Activated T-helper 2 cell treated with anti-CD3 and anti-CD28 coated beads, Interferon-gamma antibody, Interleukin-2, Interleukin-4, amounts not matched to agents 10 μg/mL and 5 μg/mL and 100 μg/mL, durations not matched to agents 14 hours and 24 hours and 36 hours (primary cell): ENCODE results near the gene PSMA4. TPM values are rescaled to one million over a fixed set of nuclear protein-coding genes. Genes with fewer than 3 reads are reported as not detected.
"Not testable (repeated sequence)": the region's sequence is repeated elsewhere in the genome, so short reads cannot be mapped to it uniquely, and the experiment has no call there.

ENCODE experiments used
- DNase-seq: peaks from one replicate; pipeline ENCODE4 v3.0.0; 2021; ENCODE audit warnings: low spot score
- H3K27ac Mint-ChIP-seq: one replicate; pipeline ENCODE4 v1.8.0; 2021; ENCODE audit warnings: mixed read lengths
- H3K27me3 Mint-ChIP-seq: one replicate; pipeline ENCODE4 v1.8.0; 2021; ENCODE audit warnings: low read depth, mixed read lengths
- H3K36me3 Mint-ChIP-seq: one replicate; pipeline ENCODE4 v1.8.0; 2021; ENCODE audit warnings: low read depth, mixed read lengths
- H3K4me1 Mint-ChIP-seq: one replicate; pipeline ENCODE4 v1.8.0; 2021; ENCODE audit warnings: low read depth, mixed read lengths
- H3K4me3 Mint-ChIP-seq: one replicate; pipeline ENCODE4 v1.8.0; 2021; ENCODE audit warnings: low read depth, mild to moderate bottlenecking, moderate library complexity, mixed read lengths
- H3K9me3 Mint-ChIP-seq: one replicate; pipeline ENCODE4 v1.8.0; 2021; ENCODE audit warnings: mixed read lengths
- intact Hi-C: fragments of 100-400 bp; cut with micrococcal nuclease; formaldehyde crosslinking; loops from one replicate; pipeline ENCODE4 v1.15.1; 2023
- total RNA-seq: library from RNA; stranded (reverse); gene quantifications from 2 replicates; pipeline ENCODE4 v1.2.3, GENCODE V29; 2022

The PSMA4 gene
- total RNA-seq = 330 and 331 TPM in 2 replicates

DNA sequence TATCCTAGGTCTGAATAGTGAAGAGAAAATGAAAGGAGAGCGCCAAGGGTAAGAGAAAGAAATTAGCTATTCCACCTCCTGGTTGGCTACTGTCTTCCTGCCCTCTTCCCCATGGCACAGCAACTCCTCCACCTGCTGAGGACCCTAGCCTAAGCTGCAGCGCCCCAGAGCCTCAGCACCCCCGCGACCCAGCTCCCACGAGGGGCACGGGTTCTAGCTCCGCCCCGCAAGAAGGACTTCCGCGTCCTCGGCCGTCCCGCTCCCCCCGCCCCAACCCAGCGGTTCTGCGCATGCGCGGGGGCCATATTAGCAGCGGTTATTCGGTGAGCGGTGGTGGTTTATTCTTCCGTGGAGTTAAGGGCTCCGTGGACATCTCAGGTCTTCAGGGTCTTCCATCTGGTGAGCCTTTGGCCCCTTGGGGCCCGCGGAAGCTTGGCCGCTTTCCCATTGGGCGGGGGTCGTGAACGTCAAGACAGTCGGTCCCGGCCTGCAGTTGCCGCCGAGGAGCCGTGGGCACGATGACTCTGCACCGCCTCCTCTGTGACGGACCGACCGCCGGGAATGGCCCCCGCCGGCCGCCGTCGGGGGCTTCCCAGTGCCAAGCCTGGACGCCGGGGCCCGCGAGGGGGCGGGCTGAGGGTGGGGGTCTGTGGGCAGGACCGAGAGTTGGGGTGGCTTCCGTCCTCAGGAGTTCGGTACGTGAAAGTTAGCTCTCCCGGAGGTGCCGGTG, at the start of gene PSMA4:
PSMA4 (plus strand) TSS at position 304 of the 730 bp plus-strand sequence. CDS start 1,484 bp downstream, outside the sequence.
- intact Hi-C loops = loop anchor here (1.0 to 2.0 kb wide), 3 partner anchors 33 to 332 kb away; partner anchors contain the start of genes HYKK, IREB2 and MORF4L1
- no peaks in the 10 kb centered on the region for H3K9me3 Mint-ChIP-seq
- H3K4me1 Mint-ChIP-seq = peaks cover 29% of the 10 kb centered on the region

DNA sequence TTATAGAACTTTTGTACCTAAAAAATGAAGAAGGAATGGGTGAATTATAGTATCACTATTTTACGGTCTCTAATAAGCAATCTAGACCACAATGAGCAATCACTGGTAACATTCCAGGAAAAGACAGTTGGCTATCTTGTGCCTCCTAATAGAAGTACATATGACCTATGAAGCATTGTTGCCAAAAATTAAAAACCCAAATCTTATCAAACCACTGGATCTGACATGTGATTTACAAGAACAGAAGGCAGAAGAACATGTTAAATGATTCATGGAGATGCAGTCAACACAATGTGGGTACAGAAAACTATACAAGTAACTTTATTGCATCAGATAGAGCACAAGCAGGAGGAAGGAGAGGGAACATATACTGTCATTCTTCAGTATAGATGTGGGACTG, 47.4 kb upstream of the PSMA4 start:
- DNase-seq = no peak
- no peaks in the 10 kb centered on the region for H3K9me3 Mint-ChIP-seq
- peak overlapping the region; percentile 37 for H3K27ac Mint-ChIP-seq

More for the DNA sequence above, at the start of gene PSMA4:
- Mint-ChIP-seq H3K4me3 (peak within 1 kb of the TSS; percentile 97), H3K27me3 (peaks cover 1% of the 10 kb centered on the region), H3K36me3 (peaks cover 40% of the 10 kb centered on the region), H3K27ac (peak within 1 kb of the TSS; percentile 95)
- peak; percentile 92 for DNase-seq

DNA sequence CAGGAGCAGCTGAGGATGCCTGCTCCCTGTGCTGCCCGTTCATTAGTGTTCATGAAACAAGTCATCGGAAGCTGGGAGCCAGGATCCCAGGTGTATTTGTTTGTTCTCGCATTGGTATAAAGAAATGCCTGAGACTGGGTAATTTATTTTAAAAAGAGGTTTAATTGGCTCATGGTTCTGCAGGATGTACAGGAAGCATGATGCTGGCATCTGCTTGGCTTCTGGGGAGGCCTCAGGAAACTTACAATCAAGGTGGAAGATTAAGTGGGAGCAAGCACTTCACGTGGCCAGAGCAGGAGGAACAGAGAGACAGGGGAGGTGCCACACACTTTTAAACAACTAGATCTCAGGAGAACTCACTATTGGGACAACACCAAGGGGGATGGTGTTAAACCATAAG, 38.4 kb upstream of the PSMA4 start:
- DNase-seq = no peak
- intact Hi-C loops = no loop called here
- Mint-ChIP-seq H3K36me3 (peaks cover 44% of the 10 kb centered on the region), H3K4me1 (peaks cover 1% of the 10 kb centered on the region), H3K9me3 (no peaks in the 10 kb centered on the region), H3K4me3 (no peak overlapping the region), H3K27ac (no peak overlapping the region), H3K27me3 (no peaks in the 10 kb centered on the region)

More for the DNA sequence above, 47.4 kb upstream of the PSMA4 start:
- no peaks in the 10 kb centered on the region for H3K27me3 Mint-ChIP-seq
- H3K36me3 Mint-ChIP-seq = peaks cover 77% of the 10 kb centered on the region
- no peak overlapping the region for H3K4me3 Mint-ChIP-seq
- intact Hi-C loops = loop anchor here (10.0 kb wide), 1 partner anchor 218 kb away; no protein-coding TSS in a partner anchor
- H3K4me1 Mint-ChIP-seq = peaks cover 9% of the 10 kb centered on the region

DNA sequence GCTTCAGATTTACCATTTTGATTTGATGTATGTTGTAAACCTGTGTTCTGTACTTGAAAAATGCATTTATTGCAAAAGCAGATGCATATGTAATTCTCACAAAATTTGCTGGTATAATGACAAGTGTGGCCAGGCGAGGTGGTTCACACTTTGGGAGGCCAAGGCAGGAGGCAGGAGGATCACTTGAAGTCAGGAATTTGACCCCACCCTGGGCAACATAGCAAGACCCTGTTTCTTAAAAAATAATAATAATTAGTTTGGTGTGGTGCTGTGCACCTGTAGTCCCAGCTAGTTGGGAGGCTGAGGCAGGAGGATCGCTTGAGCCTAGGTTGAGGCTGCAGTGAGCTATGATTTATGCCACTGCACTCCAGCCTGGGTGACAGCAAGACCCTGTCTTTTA, 37.6 kb upstream of the PSMA4 start:
- DNase-seq = no peak
- intact Hi-C loops = no loop called here
- Mint-ChIP-seq H3K9me3 (no peaks in the 10 kb centered on the region), H3K4me1 (peaks cover 4% of the 10 kb centered on the region), H3K4me3 (no peak overlapping the region), H3K27me3 (peaks cover 4% of the 10 kb centered on the region), H3K36me3 (peaks cover 38% of the 10 kb centered on the region), H3K27ac (no peak overlapping the region)

DNA sequence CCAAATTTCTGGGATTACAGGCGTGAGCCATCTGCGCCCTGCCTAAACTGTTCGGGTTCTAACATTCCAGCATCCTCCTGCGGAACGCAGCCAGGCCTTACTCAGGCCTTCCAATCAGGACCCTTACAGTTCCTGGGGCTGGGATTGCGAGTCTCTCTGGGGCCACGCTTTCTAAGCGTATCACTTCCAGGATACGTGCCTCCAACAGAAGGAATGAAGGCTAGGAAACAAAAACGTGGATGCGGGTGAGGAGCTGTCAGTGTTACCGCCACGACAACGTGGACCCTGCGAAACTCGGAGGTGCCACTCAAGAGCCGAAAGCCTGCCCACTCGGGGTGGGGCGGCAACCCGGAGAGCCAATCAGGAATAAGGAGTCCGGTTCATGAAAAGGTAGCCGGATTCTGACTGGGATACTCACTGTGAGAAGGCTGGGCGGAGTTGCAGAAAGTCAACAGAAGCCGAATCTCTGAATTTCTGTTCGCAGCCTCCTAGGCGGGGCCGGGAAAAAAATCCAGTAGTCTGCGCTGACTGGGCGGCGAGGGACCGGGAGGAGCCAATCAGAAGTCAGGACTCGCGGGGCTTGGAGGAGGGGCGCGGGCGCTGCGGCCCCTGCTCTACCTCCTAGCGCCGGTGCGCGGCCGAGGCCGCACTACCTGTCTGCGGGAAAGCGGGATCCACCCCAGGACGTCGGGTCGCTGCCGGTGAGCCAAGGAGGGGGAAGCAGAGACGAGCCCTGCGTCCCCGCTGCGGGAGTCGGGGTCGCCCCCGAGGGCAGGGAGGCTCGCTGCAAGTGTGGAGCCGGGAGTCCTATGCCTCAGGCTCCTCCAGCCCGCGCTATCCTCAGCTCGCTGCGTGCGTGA, 33.0 kb upstream of the PSMA4 start, which contains the start of gene HYKK:
HYKK (plus strand) TSS at position 607 of the 860 bp plus-strand sequence. CDS start 5,512 bp downstream, outside the sequence.
- peak; percentile 74 for DNase-seq
- H3K36me3 Mint-ChIP-seq = peaks cover 2% of the 10 kb centered on the region
- no peaks in the 10 kb centered on the region for H3K9me3 Mint-ChIP-seq
- H3K4me1 Mint-ChIP-seq = peaks cover 16% of the 10 kb centered on the region
- H3K4me3 Mint-ChIP-seq = peak within 1 kb of the TSS; percentile 88
- no peak within 1 kb of the TSS for H3K27ac Mint-ChIP-seq
- peaks cover 23% of the 10 kb centered on the region for H3K27me3 Mint-ChIP-seq
- intact Hi-C loops = loop anchor here (1.0 to 5.0 kb wide), 2 partner anchors 33 to 70 kb away; partner anchors contain the start of genes IREB2 and PSMA4

DNA sequence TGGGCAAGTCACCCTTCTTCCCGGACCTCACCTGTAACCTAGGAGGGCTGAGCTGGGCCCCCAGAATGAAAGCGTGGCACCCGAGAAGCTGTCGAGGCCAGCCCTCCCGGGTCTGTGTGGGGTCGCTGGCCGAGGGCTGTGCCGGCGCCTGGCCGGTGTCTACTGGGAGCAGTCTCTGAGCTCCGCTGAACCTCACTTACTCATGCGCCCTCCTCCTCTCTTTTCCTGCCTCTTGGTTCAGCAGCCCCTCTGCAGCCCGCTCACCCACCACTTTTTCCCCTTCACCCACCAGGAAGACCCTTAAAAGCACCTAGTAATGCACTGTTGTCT, 32.4 kb upstream of the PSMA4 start:
- peaks cover 16% of the 10 kb centered on the region for H3K4me1 Mint-ChIP-seq
- intact Hi-C loops = loop anchor here (1.0 to 5.0 kb wide), 2 partner anchors 33 to 70 kb away; partner anchors contain the start of genes IREB2 and PSMA4
- peaks cover 23% of the 10 kb centered on the region for H3K27me3 Mint-ChIP-seq
- H3K27ac Mint-ChIP-seq = no peak overlapping the region
- no peak for DNase-seq
- H3K36me3 Mint-ChIP-seq = no peaks in the 10 kb centered on the region
- H3K4me3 Mint-ChIP-seq = peak overlapping the region; percentile 88
- H3K9me3 Mint-ChIP-seq = no peaks in the 10 kb centered on the region

DNA sequence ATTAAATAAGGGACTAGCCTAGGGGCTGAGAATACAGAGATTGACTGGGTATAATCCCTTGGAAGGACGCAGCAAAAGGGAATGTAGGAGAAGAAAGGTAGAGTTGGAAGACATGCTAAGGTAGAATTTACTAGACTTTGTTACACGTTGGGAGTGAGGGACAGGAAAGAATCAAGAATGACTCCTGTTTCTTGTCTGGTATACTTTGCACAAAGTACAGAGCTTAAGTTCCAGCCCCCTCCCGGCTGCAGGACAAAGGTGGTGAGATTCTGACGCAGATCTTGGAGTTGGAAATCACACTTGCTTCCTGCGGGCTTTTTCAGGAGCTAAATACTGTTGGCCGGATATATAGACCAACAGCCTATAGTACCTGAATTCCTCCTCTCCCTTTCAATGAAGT, 32.0 kb upstream of the PSMA4 start:
- Mint-ChIP-seq H3K36me3 (no peaks in the 10 kb centered on the region), H3K4me3 (peak overlapping the region; percentile 88), H3K9me3 (no peaks in the 10 kb centered on the region), H3K27ac (no peak overlapping the region), H3K27me3 (peaks cover 23% of the 10 kb centered on the region), H3K4me1 (peaks cover 16% of the 10 kb centered on the region)
- no peak for DNase-seq
- intact Hi-C loops = loop anchor here (5.0 kb wide), 1 partner anchor 71 kb away; the partner anchor contains the start of gene IREB2

DNA sequence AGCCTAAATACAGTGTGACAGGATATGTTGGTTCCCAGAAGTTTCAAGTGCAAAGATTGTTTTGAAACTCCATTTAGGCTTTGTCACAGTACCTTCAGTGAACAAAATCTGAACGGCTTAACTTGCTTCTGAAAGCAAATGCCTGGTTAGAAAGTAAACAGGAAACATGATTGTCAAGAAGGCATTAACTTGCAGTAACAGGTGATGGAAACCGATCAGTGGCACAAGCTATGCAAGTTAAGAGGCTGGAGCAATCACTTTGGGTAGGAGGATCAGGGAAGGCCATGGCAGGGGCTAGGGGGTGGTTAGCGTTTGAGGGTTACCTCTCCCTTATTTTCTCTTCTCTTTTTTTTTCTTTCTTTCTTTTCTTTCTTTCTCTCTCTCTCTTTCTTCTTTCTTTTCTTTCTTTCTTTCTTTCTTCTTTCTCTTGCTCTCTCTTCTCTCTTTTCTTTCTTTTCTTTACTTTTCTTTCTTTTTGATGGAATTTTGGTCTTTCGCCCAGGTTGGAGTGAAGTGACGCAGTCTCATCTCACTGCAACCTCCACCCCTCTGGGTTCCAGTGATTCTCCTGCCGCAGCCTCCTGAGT, 30.4 kb upstream of the PSMA4 start:
- Mint-ChIP-seq H3K36me3 (no peaks in the 10 kb centered on the region), H3K27me3 (peaks cover 23% of the 10 kb centered on the region), H3K4me1 (peaks cover 16% of the 10 kb centered on the region), H3K27ac (no peak overlapping the region), H3K9me3 (no peaks in the 10 kb centered on the region), H3K4me3 (no peak overlapping the region)
- no peak for DNase-seq
- intact Hi-C loops = loop anchor here (5.0 kb wide), 1 partner anchor 73 kb away; the partner anchor contains the start of gene IREB2

DNA sequence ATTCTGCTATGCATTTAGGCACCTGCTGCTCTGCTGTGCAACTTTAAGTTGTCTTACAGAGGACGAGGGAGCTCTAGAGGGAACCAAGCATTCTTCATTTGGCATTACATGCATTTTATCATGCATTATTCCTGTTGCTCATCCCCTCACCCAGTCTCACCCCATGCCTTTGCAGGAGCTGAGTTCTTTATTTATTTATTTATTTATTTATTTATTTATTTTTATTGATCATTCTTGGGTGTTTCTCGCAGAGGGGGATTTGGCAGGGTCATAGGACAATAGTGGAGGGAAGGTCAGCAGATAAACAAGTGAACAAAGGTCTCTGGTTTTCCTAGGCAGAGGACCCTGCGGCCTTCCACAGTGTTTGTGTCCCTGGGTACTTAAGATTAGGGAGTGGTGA, 20.2 kb upstream of the PSMA4 start:
- H3K36me3 Mint-ChIP-seq, intact Hi-C loops, H3K4me1 Mint-ChIP-seq, H3K27me3 Mint-ChIP-seq, DNase-seq, H3K9me3 Mint-ChIP-seq, H3K27ac Mint-ChIP-seq, H3K4me3 Mint-ChIP-seq: not testable (repeated sequence)

DNA sequence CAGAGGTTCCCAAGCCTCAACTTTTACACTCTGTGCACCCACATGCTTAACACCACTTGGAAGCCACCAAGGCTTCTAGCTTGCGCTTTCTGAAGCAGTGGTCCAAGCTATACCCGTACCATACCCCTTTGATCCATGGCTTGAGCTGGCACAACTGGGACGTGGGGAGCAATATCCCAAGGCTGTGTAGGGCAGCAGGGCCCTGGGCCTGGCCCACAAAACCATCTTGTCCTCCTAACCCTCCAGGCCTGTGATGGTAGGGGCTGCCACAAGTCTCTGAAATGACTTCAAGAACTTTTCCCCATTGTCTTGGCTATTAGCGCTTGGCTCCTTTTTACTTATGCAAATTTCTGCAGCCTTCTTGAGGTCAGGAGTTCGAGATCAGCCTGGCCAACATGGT, 16.0 kb upstream of the PSMA4 start:
- Mint-ChIP-seq H3K4me3 (no peak overlapping the region), H3K4me1 (no peaks in the 10 kb centered on the region), H3K9me3 (no peaks in the 10 kb centered on the region), H3K27me3 (peaks cover 1% of the 10 kb centered on the region), H3K27ac (no peak overlapping the region), H3K36me3 (no peaks in the 10 kb centered on the region)
- intact Hi-C loops = no loop called here
- no peak for DNase-seq

DNA sequence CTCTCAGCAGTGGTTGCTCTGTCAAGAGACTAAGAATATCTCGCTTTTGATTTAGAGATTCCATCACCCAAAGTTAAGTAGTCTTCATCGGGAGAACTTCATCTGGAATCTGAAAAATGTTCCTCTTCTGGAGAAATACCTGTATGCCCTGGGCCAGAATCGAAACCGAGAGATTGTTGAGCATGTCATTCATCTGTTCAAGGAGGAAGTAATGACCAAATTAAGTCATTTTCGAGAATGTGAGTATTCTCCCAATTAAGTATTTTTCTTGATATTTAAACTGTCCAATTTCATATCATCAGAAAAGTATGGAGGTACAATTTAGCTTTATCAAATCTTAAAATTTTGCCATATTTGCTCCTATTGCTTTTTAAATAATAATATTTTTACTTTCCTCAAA, 12.9 kb upstream of the PSMA4 start:
- intact Hi-C loops = no loop called here
- no peaks in the 10 kb centered on the region for H3K36me3 Mint-ChIP-seq
- no peaks in the 10 kb centered on the region for H3K4me1 Mint-ChIP-seq
- H3K9me3 Mint-ChIP-seq = no peaks in the 10 kb centered on the region
- H3K4me3 Mint-ChIP-seq = no peak overlapping the region
- H3K27ac Mint-ChIP-seq = no peak overlapping the region
- H3K27me3 Mint-ChIP-seq = peaks cover 1% of the 10 kb centered on the region
- no peak for DNase-seq

DNA sequence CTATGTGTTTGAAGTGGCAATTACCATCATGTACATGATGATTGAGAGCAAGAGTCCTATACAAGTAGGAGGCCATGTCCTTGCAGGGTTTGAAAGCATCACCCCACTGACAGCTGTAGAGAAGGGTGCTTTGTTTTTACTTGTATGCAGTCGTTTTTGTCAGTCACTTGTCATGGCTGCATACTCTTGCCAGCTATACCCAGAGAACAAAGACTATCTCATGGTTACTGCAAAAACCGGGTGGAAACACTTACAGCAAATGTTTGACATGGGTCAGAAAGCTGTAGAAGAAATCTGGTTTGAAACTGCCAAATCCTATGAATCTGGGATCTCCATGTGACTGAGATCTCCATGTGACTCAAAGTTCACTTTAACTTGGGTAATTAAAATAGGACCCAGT, 6.9 kb upstream of the PSMA4 start:
- DNase-seq = no peak
- no peak overlapping the region for H3K4me3 Mint-ChIP-seq
- peaks cover 2% of the 10 kb centered on the region for H3K4me1 Mint-ChIP-seq
- peaks cover 1% of the 10 kb centered on the region for H3K27me3 Mint-ChIP-seq
- H3K27ac Mint-ChIP-seq = no peak overlapping the region
- no peaks in the 10 kb centered on the region for H3K36me3 Mint-ChIP-seq
- intact Hi-C loops = no loop called here
- H3K9me3 Mint-ChIP-seq = no peaks in the 10 kb centered on the region
